Measurements from ENCODE around the gene ALOX12B. TPM values are rescaled to one million over a fixed set of nuclear protein-coding genes. Genes with fewer than 3 reads are reported as not detected.
"Not testable (repeated sequence)": the region's sequence is repeated elsewhere in the genome, so short reads cannot be mapped to it uniquely, and the experiment has no call there.

ALOX12B gene
- polyA plus RNA-seq, 4 donors, result 0.45 to 3.0 (median 0.73) TPM

DNA sequence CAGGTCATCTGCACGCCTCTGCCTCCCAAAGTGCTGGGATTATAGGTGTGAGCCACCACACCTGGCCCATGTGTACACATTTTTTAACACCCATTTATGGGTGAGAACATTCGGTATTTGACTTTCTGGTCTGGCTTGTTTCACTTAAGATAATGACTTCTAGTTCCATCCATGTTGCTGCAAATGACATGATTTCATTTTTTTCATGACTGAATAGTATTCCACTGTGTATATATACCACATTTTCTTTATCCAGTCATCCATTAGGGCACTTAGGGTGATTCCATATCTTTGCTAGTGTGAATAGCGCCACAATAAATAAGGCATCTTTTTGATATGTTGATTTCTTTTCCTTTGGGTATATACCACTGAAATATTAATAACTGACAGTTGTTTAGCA is 5.6 kb downstream of the ALOX12B start:
- WGBS, 3 donors, result 81 to 91% (median 84%) methylated on average over 3 of the region's 3 CpGs
- FAIRE-seq, result no peak

DNA sequence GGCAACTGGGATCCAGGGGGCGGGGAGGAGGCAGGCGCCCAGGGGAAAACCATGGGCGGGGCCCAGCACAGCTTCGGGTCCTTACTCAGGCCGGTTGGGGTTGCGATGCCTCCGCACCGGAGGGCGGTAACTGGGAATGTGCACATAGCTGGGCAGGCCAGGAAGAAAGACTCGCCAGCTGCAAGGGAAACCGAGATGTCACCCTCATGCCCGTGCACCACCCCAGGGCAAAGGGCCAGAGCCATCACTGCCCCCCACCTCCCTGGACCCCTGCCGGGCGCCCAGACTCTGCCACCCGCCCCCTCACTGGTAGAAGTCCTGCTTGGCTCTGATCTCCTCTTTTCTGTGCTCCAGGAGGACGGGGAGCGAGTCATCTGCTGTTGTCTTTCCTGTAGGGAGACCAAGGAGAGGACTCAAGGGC is 6.7 kb downstream of the ALOX12B start:
- WGBS, 3 donors, result 30 to 53% (median 48%) methylated on average over 9 to 17 of the region's 17 CpGs
- H3K36me3 ChIP-seq (ENCODE audit: control insufficient read depth in 3 of 3, insufficient read depth in 2 of 3, low read depth in 1 of 3, low read length in 3 of 3), result peaks cover 0 to 3% (median 0%) of the 10 kb centered on the region in 3 donors
- H3K27me3 ChIP-seq (ENCODE audit: control insufficient read depth in 3 of 3, insufficient read depth in 3 of 3, low read length in 3 of 3), result peaks cover 3 to 13% (median 5%) of the 10 kb centered on the region in 3 donors
- FAIRE-seq (no peak), DNase-seq (peak in 1 of 2 donors; percentile 48)
- peaks cover 0 to 29% (median 0%) of the 10 kb centered on the region in 3 donors for H3K4me1 ChIP-seq (ENCODE audit: control insufficient read depth in 3 of 3, insufficient read depth in 2 of 3, low read depth in 1 of 3, low read length in 2 of 3)
- peak overlapping the region in 1 of 3 donors; percentile 52 for H3K4me3 ChIP-seq (ENCODE audit: low read depth in 1 of 3, low read length in 3 of 3)
- H3K27ac ChIP-seq (ENCODE audit: low read depth in 1 of 3, low read length in 2 of 3), result peak overlapping the region in 1 of 3 donors; percentile 65
- peaks cover 0 to 4% of the 10 kb centered on the region in 2 donors for H3K9me3 ChIP-seq (ENCODE audit: control insufficient read depth in 2 of 2, insufficient read depth in 1 of 2, low read depth in 1 of 2, low read length in 1 of 2)

More for the DNA sequence above, 5.6 kb downstream of the ALOX12B start:
- no peak for DNase-seq
- Histone ChIP-seq H3K9me3 (ENCODE audit: control insufficient read depth in 2 of 2, insufficient read depth in 1 of 2, low read depth in 1 of 2, low read length in 1 of 2) (peaks cover 0 to 4% of the 10 kb centered on the region in 2 donors), H3K36me3 (ENCODE audit: control insufficient read depth in 3 of 3, insufficient read depth in 2 of 3, low read depth in 1 of 3, low read length in 3 of 3) (peaks cover 0 to 3% (median 0%) of the 10 kb centered on the region in 3 donors), H3K27ac (ENCODE audit: low read depth in 1 of 3, low read length in 2 of 3) (peak overlapping the region in 1 of 3 donors; percentile 41), H3K27me3 (ENCODE audit: control insufficient read depth in 3 of 3, insufficient read depth in 3 of 3, low read length in 3 of 3) (peaks cover 3 to 8% (median 3%) of the 10 kb centered on the region in 3 donors), H3K4me3 (ENCODE audit: low read depth in 1 of 3, low read length in 3 of 3) (no peak overlapping the region), H3K4me1 (ENCODE audit: control insufficient read depth in 3 of 3, insufficient read depth in 2 of 3, low read depth in 1 of 3, low read length in 2 of 3) (peaks cover 0 to 29% (median 0%) of the 10 kb centered on the region in 3 donors)

DNA sequence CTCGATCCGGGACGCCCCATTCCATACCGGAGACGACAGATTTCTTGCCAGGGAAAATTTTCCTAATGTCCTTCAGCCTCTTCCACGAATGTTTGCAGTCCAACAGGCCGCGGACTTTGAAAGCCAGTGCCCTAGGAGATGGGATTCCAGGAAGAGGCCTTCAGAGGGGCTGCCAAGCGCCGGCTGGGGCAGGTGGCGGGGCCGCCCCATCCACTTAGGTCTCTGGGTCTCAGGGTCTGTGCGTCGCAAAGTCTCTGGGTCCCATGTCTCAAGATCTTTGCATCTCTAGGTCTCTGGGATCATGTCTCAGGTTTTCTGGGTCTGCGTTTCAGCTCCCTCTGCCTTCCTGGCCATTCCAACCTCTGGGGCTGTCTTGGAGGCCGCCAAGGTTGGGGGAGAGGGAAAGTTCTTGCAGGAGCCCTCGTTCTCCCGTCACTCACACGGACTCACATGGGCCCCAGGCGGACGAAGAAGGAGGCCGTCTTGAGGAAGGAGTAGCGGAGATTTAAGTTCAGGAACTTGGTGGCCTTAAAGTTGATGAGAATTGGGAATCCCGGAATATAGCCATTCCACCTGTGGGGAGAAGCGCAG is 7.2 kb downstream of the ALOX12B start:
- WGBS, 3 donors, result 16 to 25% (median 24%) methylated on average over 24 to 25 of the region's 25 CpGs
- H3K4me1 ChIP-seq (ENCODE audit: control insufficient read depth in 3 of 3, insufficient read depth in 2 of 3, low read depth in 1 of 3, low read length in 2 of 3), result peaks cover 0 to 29% (median 0%) of the 10 kb centered on the region in 3 donors
- DNase-seq (no peak), FAIRE-seq (no peak)
- H3K27me3 ChIP-seq (ENCODE audit: control insufficient read depth in 3 of 3, insufficient read depth in 3 of 3, low read length in 3 of 3), result peaks cover 3 to 18% (median 7%) of the 10 kb centered on the region in 3 donors
- H3K4me3 ChIP-seq (ENCODE audit: low read depth in 1 of 3, low read length in 3 of 3), result peak overlapping the region; percentile 6 to 52 (median 43)
- H3K36me3 ChIP-seq (ENCODE audit: control insufficient read depth in 3 of 3, insufficient read depth in 2 of 3, low read depth in 1 of 3, low read length in 3 of 3), result peaks cover 0 to 3% (median 0%) of the 10 kb centered on the region in 3 donors
- H3K27ac ChIP-seq (ENCODE audit: low read depth in 1 of 3, low read length in 2 of 3), result peak overlapping the region in 1 of 3 donors; percentile 65
- peaks cover 0 to 4% of the 10 kb centered on the region in 2 donors for H3K9me3 ChIP-seq (ENCODE audit: control insufficient read depth in 2 of 2, insufficient read depth in 1 of 2, low read depth in 1 of 2, low read length in 1 of 2)

DNA sequence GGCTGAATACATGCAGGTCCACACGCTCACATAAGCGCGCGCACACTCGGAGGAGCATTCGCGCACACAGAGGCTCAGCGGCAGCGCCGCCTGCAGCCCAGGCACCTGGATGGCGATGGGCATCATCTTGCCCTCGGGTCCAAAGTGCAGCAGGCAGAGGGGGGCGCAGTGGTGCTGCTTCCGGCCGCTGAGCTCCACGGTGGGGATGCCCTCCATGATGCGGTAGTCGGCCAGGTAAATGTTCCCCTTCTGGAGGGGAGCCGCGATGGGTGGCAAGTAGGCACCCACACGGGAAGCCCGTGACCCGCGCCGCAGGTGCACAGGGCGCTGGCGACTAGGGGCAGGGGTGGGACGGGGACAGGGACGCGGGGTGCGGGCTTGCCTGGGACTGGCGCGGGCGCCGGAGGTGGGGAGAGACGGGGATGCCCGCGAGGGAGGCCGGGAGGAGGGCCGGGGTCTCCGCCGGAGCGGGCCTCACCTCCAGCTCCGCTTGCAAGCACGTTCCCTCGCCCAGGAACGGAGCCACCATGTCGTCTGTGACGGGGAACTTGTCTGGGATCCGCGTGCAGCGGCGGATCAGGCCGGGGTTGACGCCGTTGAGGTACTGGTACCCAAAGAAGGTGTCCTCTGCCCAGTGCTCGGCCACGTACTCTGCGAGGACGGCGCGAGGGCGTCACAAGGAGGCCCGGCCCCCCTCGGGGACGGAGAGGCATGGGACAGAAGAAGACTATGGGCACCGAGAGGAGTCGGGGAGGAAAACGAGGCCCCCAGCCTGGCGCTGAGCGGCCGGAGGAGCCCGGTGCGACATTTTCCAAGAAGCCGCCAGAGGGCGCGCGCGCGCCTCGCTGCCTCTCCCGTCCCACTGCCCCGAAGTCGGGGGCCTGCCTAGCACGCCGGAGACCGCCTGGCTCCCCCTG is 8.0 kb downstream of the ALOX12B start:
- peaks cover 0 to 29% (median 0%) of the 10 kb centered on the region in 3 donors for H3K4me1 ChIP-seq (ENCODE audit: control insufficient read depth in 3 of 3, insufficient read depth in 2 of 3, low read depth in 1 of 3, low read length in 2 of 3)
- H3K36me3 ChIP-seq (ENCODE audit: control insufficient read depth in 3 of 3, insufficient read depth in 2 of 3, low read depth in 1 of 3, low read length in 3 of 3), result peaks cover 0 to 3% (median 0%) of the 10 kb centered on the region in 3 donors
- H3K4me3 ChIP-seq (ENCODE audit: low read depth in 1 of 3, low read length in 3 of 3), result peak overlapping the region; percentile 19 to 52 (median 43)
- 1 to 2% (median 1%) methylated on average over 71 to 87 of the region's 87 CpGs for WGBS, 3 donors
- peaks cover 3 to 26% (median 13%) of the 10 kb centered on the region in 3 donors for H3K27me3 ChIP-seq (ENCODE audit: control insufficient read depth in 3 of 3, insufficient read depth in 3 of 3, low read length in 3 of 3)
- peaks cover 0 to 4% of the 10 kb centered on the region in 2 donors for H3K9me3 ChIP-seq (ENCODE audit: control insufficient read depth in 2 of 2, insufficient read depth in 1 of 2, low read depth in 1 of 2, low read length in 1 of 2)
- peak overlapping the region in 2 of 3 donors; percentile 9 to 65 for H3K27ac ChIP-seq (ENCODE audit: low read depth in 1 of 3, low read length in 2 of 3)
- FAIRE-seq, result no peak
- DNase-seq, result peak; percentile 55 to 92

DNA sequence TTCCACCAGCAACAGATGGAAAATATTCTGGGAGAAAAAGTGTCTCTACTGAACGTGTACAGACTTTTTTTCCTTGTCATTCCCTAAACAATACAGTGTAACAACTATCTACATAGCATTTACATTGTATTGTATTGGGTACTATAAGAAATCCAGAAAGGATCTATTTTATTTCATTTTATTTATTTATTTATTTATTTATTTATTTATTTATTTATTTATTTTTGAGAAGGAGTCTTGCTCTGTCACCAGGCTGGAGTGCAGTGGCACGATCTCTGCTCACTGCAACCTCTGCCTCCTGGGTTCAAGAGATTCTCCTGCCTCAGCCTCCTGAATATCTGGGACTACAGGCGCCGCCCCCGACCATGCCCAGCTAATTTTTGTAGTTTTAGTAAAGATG is 9.6 kb downstream of the ALOX12B start:
- WGBS, 3 donors, result 67 to 84% (median 78%) methylated on average over 5 of the region's 5 CpGs
- FAIRE-seq; H3K4me3 ChIP-seq (ENCODE audit: low read depth in 1 of 3, low read length in 3 of 3); DNase-seq; H3K36me3 ChIP-seq (ENCODE audit: control insufficient read depth in 3 of 3, insufficient read depth in 2 of 3, low read depth in 1 of 3, low read length in 3 of 3); H3K27ac ChIP-seq (ENCODE audit: low read depth in 1 of 3, low read length in 2 of 3); H3K9me3 ChIP-seq (ENCODE audit: control insufficient read depth in 2 of 2, insufficient read depth in 1 of 2, low read depth in 1 of 2, low read length in 1 of 2): not testable (repeated sequence)
- Histone ChIP-seq H3K4me1 (ENCODE audit: control insufficient read depth in 3 of 3, insufficient read depth in 2 of 3, low read depth in 1 of 3, low read length in 2 of 3) (peaks cover 0 to 35% (median 3%) of the 10 kb centered on the region in 3 donors), H3K27me3 (ENCODE audit: control insufficient read depth in 3 of 3, insufficient read depth in 3 of 3, low read length in 3 of 3) (peaks cover 3 to 42% (median 18%) of the 10 kb centered on the region in 3 donors)

DNA sequence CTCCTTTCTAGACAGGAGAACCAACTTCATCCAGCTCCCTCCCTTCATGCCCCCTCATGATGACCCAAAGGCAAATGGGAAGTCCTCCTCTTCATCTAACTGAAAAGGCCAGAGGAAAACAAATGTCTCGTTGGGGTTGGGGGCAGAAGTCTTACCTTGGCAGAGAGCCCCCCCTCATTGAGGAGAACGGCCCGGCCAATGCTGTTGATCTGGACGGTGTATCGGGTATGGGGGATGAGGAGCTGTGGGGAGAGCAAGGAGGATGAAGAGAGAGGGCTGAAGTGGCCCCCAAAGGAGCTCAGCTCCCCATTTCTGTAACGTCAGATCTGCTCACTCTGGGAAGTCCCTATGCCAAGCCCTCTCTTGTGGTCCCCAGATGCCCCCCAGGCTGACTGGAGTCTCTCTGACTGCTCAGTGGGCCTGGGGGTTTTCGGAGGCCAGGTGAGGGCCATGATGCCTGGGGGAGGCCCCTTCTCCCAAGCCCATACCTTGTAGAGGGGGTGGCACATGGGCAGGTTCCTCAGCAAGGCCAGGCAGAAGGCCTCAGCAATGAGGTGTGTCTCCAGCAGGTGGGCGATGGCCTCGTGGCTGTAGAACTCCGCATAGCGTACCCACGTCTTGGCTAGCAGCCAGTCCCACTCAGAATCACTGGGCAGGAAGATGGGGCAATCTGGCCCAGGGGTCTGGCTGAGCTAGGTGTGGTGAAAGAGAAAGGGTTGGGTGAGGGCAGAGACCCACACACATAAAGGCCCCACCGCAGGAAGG is 10.8 kb downstream of the ALOX12B start:
- Histone ChIP-seq H3K4me1 (ENCODE audit: control insufficient read depth in 3 of 3, insufficient read depth in 2 of 3, low read depth in 1 of 3, low read length in 2 of 3) (peaks cover 0 to 30% (median 3%) of the 10 kb centered on the region in 3 donors), H3K27ac (ENCODE audit: low read depth in 1 of 3, low read length in 2 of 3) (no peak overlapping the region), H3K27me3 (ENCODE audit: control insufficient read depth in 3 of 3, insufficient read depth in 3 of 3, low read length in 3 of 3) (peaks cover 3 to 55% (median 22%) of the 10 kb centered on the region in 3 donors), H3K9me3 (ENCODE audit: control insufficient read depth in 2 of 2, insufficient read depth in 1 of 2, low read depth in 1 of 2, low read length in 1 of 2) (peaks cover 0 to 3% of the 10 kb centered on the region in 2 donors), H3K4me3 (ENCODE audit: low read depth in 1 of 3, low read length in 3 of 3) (no peak overlapping the region), H3K36me3 (ENCODE audit: control insufficient read depth in 3 of 3, insufficient read depth in 2 of 3, low read depth in 1 of 3, low read length in 3 of 3) (peaks cover 0 to 2% (median 0%) of the 10 kb centered on the region in 3 donors)
- 76 to 87% (median 81%) methylated on average over 12 to 13 of the region's 13 CpGs for WGBS, 3 donors
- no peak for FAIRE-seq
- DNase-seq, result no peak

DNA sequence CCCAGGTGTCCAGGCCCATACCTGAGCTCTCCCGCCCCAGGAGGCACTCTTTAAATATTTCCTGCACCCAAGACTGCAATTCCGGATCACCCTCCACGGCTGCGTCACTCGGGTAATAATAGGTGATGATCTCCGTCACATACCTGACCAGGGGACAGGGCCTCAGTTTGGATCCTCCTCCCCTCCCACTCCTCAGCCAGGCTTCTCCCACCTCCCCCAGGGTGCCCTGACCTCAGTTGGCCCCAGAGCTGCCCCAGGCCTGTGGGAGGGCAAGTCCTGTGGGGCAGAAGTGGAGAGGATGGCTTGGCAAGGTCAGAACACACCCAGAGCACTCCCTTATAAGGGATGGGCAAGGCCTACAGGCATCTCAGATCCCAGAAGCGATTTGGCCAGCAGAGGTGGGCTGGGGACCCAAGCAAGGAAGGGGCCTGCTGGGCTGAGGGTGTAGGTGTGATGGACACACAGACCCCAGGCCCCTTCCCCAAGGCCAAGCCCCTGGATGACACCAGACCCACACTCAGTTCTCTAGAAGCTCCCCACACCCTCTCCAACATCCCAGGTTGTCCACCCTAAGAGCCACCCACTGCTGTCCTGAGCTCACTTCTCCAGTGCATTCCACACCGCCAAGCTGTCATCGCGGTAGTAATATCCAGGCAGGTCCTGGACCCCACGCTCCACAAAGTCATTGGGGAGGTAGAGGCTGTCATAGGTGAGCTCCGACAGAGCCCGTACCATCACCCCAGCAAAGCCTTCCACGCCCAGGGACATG is 11.8 kb downstream of the ALOX12B start:
- WGBS, 3 donors, result 83 to 92% (median 88%) methylated on average over 14 of the region's 14 CpGs
- Histone ChIP-seq H3K27ac (ENCODE audit: low read depth in 1 of 3, low read length in 2 of 3) (no peak overlapping the region), H3K9me3 (ENCODE audit: control insufficient read depth in 2 of 2, insufficient read depth in 1 of 2, low read depth in 1 of 2, low read length in 1 of 2) (no peaks in the 10 kb centered on the region), H3K4me3 (ENCODE audit: low read depth in 1 of 3, low read length in 3 of 3) (no peak overlapping the region), H3K27me3 (ENCODE audit: control insufficient read depth in 3 of 3, insufficient read depth in 3 of 3, low read length in 3 of 3) (peaks cover 3 to 64% (median 26%) of the 10 kb centered on the region in 3 donors), H3K36me3 (ENCODE audit: control insufficient read depth in 3 of 3, insufficient read depth in 2 of 3, low read depth in 1 of 3, low read length in 3 of 3) (no peaks in the 10 kb centered on the region), H3K4me1 (ENCODE audit: control insufficient read depth in 3 of 3, insufficient read depth in 2 of 3, low read depth in 1 of 3, low read length in 2 of 3) (peaks cover 0 to 24% (median 3%) of the 10 kb centered on the region in 3 donors)
- DNase-seq (no peak), FAIRE-seq (no peak)
